ENCODE results near the gene TTPAL. TPM values are rescaled to one million over a fixed set of nuclear protein-coding genes. Genes with fewer than 3 reads are reported as not detected.

Gene TTPAL
- polyA plus RNA-seq, 1 of the 3 experiments (the other 2 are of a cell fraction): 5.7 TPM

DNA sequence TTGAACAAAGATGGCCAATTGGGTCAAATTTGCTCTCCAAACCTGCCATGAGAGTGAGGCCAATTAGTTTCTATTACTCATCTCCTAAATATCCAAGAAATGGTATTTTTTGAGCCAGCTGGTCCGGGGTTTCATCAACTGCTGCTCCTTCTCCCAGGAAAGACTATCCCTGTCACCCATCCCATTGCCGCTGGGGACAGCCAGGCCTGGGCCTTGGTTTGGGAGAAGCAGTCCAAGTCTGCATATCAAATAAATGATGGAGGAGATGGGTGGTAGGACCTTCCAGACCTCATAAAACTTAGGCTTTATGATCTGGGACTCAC, 46.7 kb upstream of the TTPAL start (continued):
- TF ChIP-seq REST (IDR thresholded peaks at IDR 0.05; ENCODE audit: low read depth, low read length) (no peak), FOSL2 (IDR thresholded peaks at IDR 0.05; ENCODE audit: borderline replicate concordance, low read depth) (no peak), FOXJ3 (CRISPR knock-in tag; IDR thresholded peaks at IDR 0.05) (no peak), USF1 (IDR thresholded peaks at IDR 0.05; ENCODE audit: borderline replicate concordance, low read depth) (no peak), SIN3A (IDR thresholded peaks at IDR 0.05; ENCODE audit: borderline replicate concordance, low read depth, low read length) (no peak), YY1 (IDR thresholded peaks at IDR 0.05; ENCODE audit: low read depth) (no peak), MEF2A (IDR thresholded peaks at IDR 0.05; ENCODE audit: borderline replicate concordance, low read depth) (no peak), NRF1 (IDR thresholded peaks at IDR 0.05; ENCODE audit: low read depth, low read length) (no peak), SMC3 (IDR thresholded peaks at IDR 0.05; ENCODE audit: low read depth, low read length) (no peak), FOXM1 (IDR thresholded peaks at IDR 0.05; ENCODE audit: low read depth) (no peak)
- TF ChIP-seq, protein P1, sequence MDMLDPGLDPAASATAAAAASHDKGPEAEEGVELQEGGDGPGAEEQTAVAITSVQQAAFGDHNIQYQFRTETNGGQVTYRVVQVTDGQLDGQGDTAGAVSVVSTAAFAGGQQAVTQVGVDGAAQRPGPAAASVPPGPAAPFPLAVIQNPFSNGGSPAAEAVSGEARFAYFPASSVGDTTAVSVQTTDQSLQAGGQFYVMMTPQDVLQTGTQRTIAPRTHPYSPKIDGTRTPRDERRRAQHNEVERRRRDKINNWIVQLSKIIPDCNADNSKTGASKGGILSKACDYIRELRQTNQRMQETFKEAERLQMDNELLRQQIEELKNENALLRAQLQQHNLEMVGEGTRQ (IDR thresholded peaks at IDR 0.05; ENCODE audit: borderline replicate concordance, low read depth, low read length): no peak

GRCh38 chr20:44429419-44430269, 46.0 kb upstream of the TTPAL start:
- H3K4me2 ChIP-seq: no peak overlapping the region
- peaks cover 0 to 6% of the 10 kb centered on the region in 2 experiments; a peak in 1 of 4 replicates for H3K4me1 ChIP-seq (ENCODE audit: control insufficient read depth in 1 of 2, insufficient read depth in 2 of 2, low read depth in 1 of 2, low read length in 1 of 2)
- CTCF ChIA-PET: no interaction called here
- H3K9me2 ChIP-seq: no peaks in the 10 kb centered on the region
- 62% methylated on average over 17 of the region's 17 CpGs for WGBS (ENCODE audit: low lambda C conversion rate)
- POLR2A ChIA-PET: no interaction called here
- no peak for DNase-seq
- H3K27me3 ChIP-seq (ENCODE audit: insufficient read depth): peaks cover 4% of the 10 kb centered on the region; the same call in 1 of the 2 replicates
- no peaks in the 10 kb centered on the region for H4K20me1 ChIP-seq (ENCODE audit: insufficient read depth)
- H3K4me3 ChIP-seq (ENCODE audit: low read depth in 2 of 2, low read length in 1 of 2): no peak overlapping the region
- H2AFZ ChIP-seq (ENCODE audit: low read depth): no peak overlapping the region
- H3F3A ChIP-seq (replicated peaks; ENCODE audit: insufficient read depth): no peaks in the 10 kb centered on the region
- no peak overlapping the region for H3K9ac ChIP-seq
- no peaks in the 10 kb centered on the region for H3K79me2 ChIP-seq (ENCODE audit: insufficient read depth)
- no peaks in the 10 kb centered on the region for H3K36me3 ChIP-seq (replicated peaks in 1 of 2; ENCODE audit: control insufficient read depth in 1 of 2, insufficient read depth in 2 of 2, low read length in 1 of 2)
- H3K27ac ChIP-seq (ENCODE audit: low read depth in 2 of 2, low read length in 1 of 2): no peak overlapping the region
- no peaks in the 10 kb centered on the region for H3K9me3 ChIP-seq
- no peak for TF ChIP-seq USF1 (IDR thresholded peaks at IDR 0.05; ENCODE audit: borderline replicate concordance, low read depth)
- TF ChIP-seq, protein P2, sequence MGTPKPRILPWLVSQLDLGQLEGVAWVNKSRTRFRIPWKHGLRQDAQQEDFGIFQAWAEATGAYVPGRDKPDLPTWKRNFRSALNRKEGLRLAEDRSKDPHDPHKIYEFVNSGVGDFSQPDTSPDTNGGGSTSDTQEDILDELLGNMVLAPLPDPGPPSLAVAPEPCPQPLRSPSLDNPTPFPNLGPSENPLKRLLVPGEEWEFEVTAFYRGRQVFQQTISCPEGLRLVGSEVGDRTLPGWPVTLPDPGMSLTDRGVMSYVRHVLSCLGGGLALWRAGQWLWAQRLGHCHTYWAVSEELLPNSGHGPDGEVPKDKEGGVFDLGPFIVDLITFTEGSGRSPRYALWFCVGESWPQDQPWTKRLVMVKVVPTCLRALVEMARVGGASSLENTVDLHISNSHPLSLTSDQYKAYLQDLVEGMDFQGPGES (IDR thresholded peaks at IDR 0.05; ENCODE audit: low read depth, low read length): no peak
- TF ChIP-seq TEAD4 (IDR thresholded peaks at IDR 0.05; ENCODE audit: borderline replicate concordance, insufficient read depth): no peak
- TF ChIP-seq JUND (IDR thresholded peaks at IDR 0.05): no peak
- no peak for TF ChIP-seq REST (IDR thresholded peaks at IDR 0.05; ENCODE audit: low read depth, low read length)
- TF ChIP-seq MXI1 (IDR thresholded peaks at IDR 0.05; ENCODE audit: low read depth, low read length): no peak
- TF ChIP-seq SIN3A (IDR thresholded peaks at IDR 0.05; ENCODE audit: borderline replicate concordance, low read depth, low read length): no peak
- no peak for TF ChIP-seq FOXJ3 (CRISPR knock-in tag; IDR thresholded peaks at IDR 0.05)
- no peak for TF ChIP-seq RFX5 (IDR thresholded peaks at IDR 0.05; ENCODE audit: low read length)
- TF ChIP-seq EZH2phosphoT487 (IDR thresholded peaks at IDR 0.05; ENCODE audit: borderline replicate concordance, low read depth): no peak
- TF ChIP-seq, protein P3, sequence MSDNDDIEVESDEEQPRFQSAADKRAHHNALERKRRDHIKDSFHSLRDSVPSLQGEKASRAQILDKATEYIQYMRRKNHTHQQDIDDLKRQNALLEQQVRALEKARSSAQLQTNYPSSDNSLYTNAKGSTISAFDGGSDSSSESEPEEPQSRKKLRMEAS (IDR thresholded peaks at IDR 0.05; ENCODE audit: low read depth): no peak
